ENCODE measurements around the gene HSPB2.

GRCh38 chr11:111937461-111937769 is 24.9 kb downstream of the HSPB2 start:
- TF ChIP-seq CTCF (conservative IDR thresholded peaks at IDR 0.05; ENCODE audit: low read length) (no peak), EZH2phosphoT487 (IDR thresholded peaks at IDR 0.05; ENCODE audit: borderline replicate concordance) (no peak)

Measured in Loucy (cell line).